8988T (cell line): ENCODE results near the gene MAP2K5.

ENCODE experiments used
- DNase-seq: peaks from one replicate; pipeline ENCODE4 v3.0.0; 2011

The MAP2K5 gene

GRCh38 chr15:67560320-67560719 lies 17.8 kb downstream of the MAP2K5 start:
- DNase-seq, result no peak

- DNase-seq, result no peak
Measured at GRCh38 chr15:67563092-67563491, 20.6 kb downstream of the MAP2K5 start.

- no peak for DNase-seq
Measured at GRCh38 chr15:67564021-67564967, 21.8 kb downstream of the MAP2K5 start.

- no peak for DNase-seq
Measured at GRCh38 chr15:67564968-67565345, 22.5 kb downstream of the MAP2K5 start.

- DNase-seq, result no peak
Measured at GRCh38 chr15:67569668-67570067, 27.2 kb downstream of the MAP2K5 start.

GRCh38 chr15:67570875-67571647 lies 28.6 kb downstream of the MAP2K5 start:
- no peak for DNase-seq

GRCh38 chr15:67571648-67572415 lies 29.3 kb downstream of the MAP2K5 start:
- DNase-seq, result no peak

GRCh38 chr15:67573194-67573593 lies 30.7 kb downstream of the MAP2K5 start:
- DNase-seq, result no peak

GRCh38 chr15:67575039-67575502 lies 32.6 kb downstream of the MAP2K5 start:
- no peak for DNase-seq

GRCh38 chr15:67578020-67578600 lies 35.6 kb downstream of the MAP2K5 start:
- no peak for DNase-seq

- DNase-seq, result no peak
Measured at GRCh38 chr15:67579164-67579563, 36.7 kb downstream of the MAP2K5 start.

- DNase-seq, result no peak
Measured at GRCh38 chr15:67579967-67580366, 37.5 kb downstream of the MAP2K5 start.

GRCh38 chr15:67584157-67584556 lies 41.7 kb downstream of the MAP2K5 start:
- no peak for DNase-seq

- DNase-seq, result no peak
Measured at GRCh38 chr15:67585681-67586080, 43.2 kb downstream of the MAP2K5 start.

- DNase-seq, result no peak
Measured at GRCh38 chr15:67587331-67587730, 44.8 kb downstream of the MAP2K5 start.

GRCh38 chr15:67587754-67588153 lies 45.3 kb downstream of the MAP2K5 start:
- DNase-seq, result no peak

GRCh38 chr15:67590191-67590590 lies 47.7 kb downstream of the MAP2K5 start:
- DNase-seq, result no peak

- DNase-seq, result no peak
Measured at GRCh38 chr15:67592245-67592644, 49.7 kb downstream of the MAP2K5 start.

GRCh38 chr15:67593562-67593961 lies 51.1 kb downstream of the MAP2K5 start:
- DNase-seq, result no peak

- DNase-seq, result no peak
Measured at GRCh38 chr15:67594770-67595169, 52.3 kb downstream of the MAP2K5 start.

GRCh38 chr15:67595572-67595971 lies 53.1 kb downstream of the MAP2K5 start:
- no peak for DNase-seq

- DNase-seq, result no peak
Measured at GRCh38 chr15:67601073-67601472, 58.6 kb downstream of the MAP2K5 start.

GRCh38 chr15:67603063-67603462 lies 60.6 kb downstream of the MAP2K5 start:
- DNase-seq, result no peak
